ENCODE results near the gene SLC43A2. TPM values are rescaled to one million over a fixed set of nuclear protein-coding genes. Genes with fewer than 3 reads are reported as not detected.

The SLC43A2 gene
- total RNA-seq, 1 experiment from 2014 or later: 11.0 TPM

GRCh38 chr17:1624650-1625049, 4.0 kb downstream of the SLC43A2 start:
- ChIA-PET POLR2A (no interaction called here), CTCF (interaction anchor here (0.6 to 8.7 kb wide), 5 partner anchors 8 to 91 kb away, joined by 3 to 240 read pairs (median 3); no protein-coding TSS in a partner anchor)
- TF ChIP-seq ZNF121 (CRISPR knock-in tag; IDR thresholded peaks at IDR 0.05): 0 out of 2 replicates have a peak, but pooled peaks have one; percentile 35
- no peak for TF ChIP-seq SOX15 (CRISPR knock-in tag; IDR thresholded peaks at IDR 0.05)
- TF ChIP-seq MYBL2 (CRISPR knock-in tag; IDR thresholded peaks at IDR 0.05): no peak
- TF ChIP-seq ZNF423 (CRISPR knock-in tag; IDR thresholded peaks at IDR 0.05): no peak
- no peak for TF ChIP-seq GTF2I (CRISPR knock-in tag; conservative IDR thresholded peaks at IDR 0.05)
- Mint-ChIP-seq H3K27ac (no peak overlapping the region), H3K4me3 (no peak overlapping the region), H3K4me1 (peaks cover 22% of the 10 kb centered on the region), H3K36me3 (no peaks in the 10 kb centered on the region), H3K9me3 (no peaks in the 10 kb centered on the region), H3K27me3 (ENCODE audit: low read depth) (peaks cover 5% of the 10 kb centered on the region; the same call in 1 of the 2 replicates)
- ATAC-seq (no peak), DNase-seq (ENCODE audit: low spot score) (no peak)

GRCh38 chr17:1623057-1623630, 5.5 kb downstream of the SLC43A2 start:
- peaks cover 5% of the 10 kb centered on the region; the same call in 1 of the 2 replicates for H3K27me3 Mint-ChIP-seq (ENCODE audit: low read depth)
- POLR2A ChIA-PET: no interaction called here
- peaks cover 22% of the 10 kb centered on the region for H3K4me1 Mint-ChIP-seq
- no peak for TF ChIP-seq ZNF232 (CRISPR knock-in tag; IDR thresholded peaks at IDR 0.05)
- no peak for TF ChIP-seq MXD4 (CRISPR knock-in tag; IDR thresholded peaks at IDR 0.05; ENCODE audit: borderline replicate concordance)
- TF ChIP-seq AR (CRISPR knock-in tag; IDR thresholded peaks at IDR 0.05): no peak
- TF ChIP-seq ATF1 (CRISPR knock-in tag; IDR thresholded peaks at IDR 0.05): no peak
- no peak for TF ChIP-seq SMAD3 (CRISPR knock-in tag; IDR thresholded peaks at IDR 0.05; ENCODE audit: borderline replicate concordance)
- TF ChIP-seq RORB (CRISPR knock-in tag; IDR thresholded peaks at IDR 0.05): no peak
- TF ChIP-seq TEAD4 (CRISPR knock-in tag; IDR thresholded peaks at IDR 0.05): no peak
- TF ChIP-seq, protein P1, sequence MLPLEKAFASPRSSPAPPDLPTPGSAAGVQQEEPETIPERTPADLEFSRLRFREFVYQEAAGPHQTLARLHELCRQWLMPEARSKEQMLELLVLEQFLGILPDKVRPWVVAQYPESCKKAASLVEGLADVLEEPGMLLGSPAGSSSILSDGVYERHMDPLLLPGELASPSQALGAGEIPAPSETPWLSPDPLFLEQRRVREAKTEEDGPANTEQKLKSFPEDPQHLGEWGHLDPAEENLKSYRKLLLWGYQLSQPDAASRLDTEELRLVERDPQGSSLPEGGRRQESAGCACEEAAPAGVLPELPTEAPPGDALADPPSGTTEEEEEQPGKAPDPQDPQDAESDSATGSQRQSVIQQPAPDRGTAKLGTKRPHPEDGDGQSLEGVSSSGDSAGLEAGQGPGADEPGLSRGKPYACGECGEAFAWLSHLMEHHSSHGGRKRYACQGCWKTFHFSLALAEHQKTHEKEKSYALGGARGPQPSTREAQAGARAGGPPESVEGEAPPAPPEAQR (CRISPR knock-in tag; IDR thresholded peaks at IDR 0.05): no peak
- TF ChIP-seq AFF4 (CRISPR knock-in tag; IDR thresholded peaks at IDR 0.05; ENCODE audit: borderline replicate concordance): no peak
- TF ChIP-seq ZNF281 (CRISPR knock-in tag; IDR thresholded peaks at IDR 0.05): no peak
- no peak for TF ChIP-seq PRRX2 (CRISPR knock-in tag; IDR thresholded peaks at IDR 0.05)
- TF ChIP-seq TP53 (CRISPR knock-in tag; IDR thresholded peaks at IDR 0.05): no peak
- no peak for TF ChIP-seq ZNF121 (CRISPR knock-in tag; IDR thresholded peaks at IDR 0.05)
- TF ChIP-seq, protein P2, sequence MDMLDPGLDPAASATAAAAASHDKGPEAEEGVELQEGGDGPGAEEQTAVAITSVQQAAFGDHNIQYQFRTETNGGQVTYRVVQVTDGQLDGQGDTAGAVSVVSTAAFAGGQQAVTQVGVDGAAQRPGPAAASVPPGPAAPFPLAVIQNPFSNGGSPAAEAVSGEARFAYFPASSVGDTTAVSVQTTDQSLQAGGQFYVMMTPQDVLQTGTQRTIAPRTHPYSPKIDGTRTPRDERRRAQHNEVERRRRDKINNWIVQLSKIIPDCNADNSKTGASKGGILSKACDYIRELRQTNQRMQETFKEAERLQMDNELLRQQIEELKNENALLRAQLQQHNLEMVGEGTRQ (CRISPR knock-in tag; IDR thresholded peaks at IDR 0.05): no peak
- TF ChIP-seq NFYB (CRISPR knock-in tag; conservative IDR thresholded peaks at IDR 0.05; ENCODE audit: low read depth): no peak
- TF ChIP-seq ZNF138 (CRISPR knock-in tag; conservative IDR thresholded peaks at IDR 0.05): no peak
- no peak for TF ChIP-seq ATF6 (CRISPR knock-in tag; IDR thresholded peaks at IDR 0.05)
- TF ChIP-seq NR2C2 (CRISPR knock-in tag; IDR thresholded peaks at IDR 0.05): no peak
- CTCF ChIA-PET: interaction anchor here (1.0 to 2.0 kb wide), 3 partner anchors 26 to 90 kb away, joined by 3 to 9 read pairs (median 6); partner anchors contain the start of gene RILP
- H3K27ac Mint-ChIP-seq: peak overlapping the region; percentile 70; the same call in 1 of the 2 replicates
- ATAC-seq (no peak), DNase-seq (ENCODE audit: low spot score) (no peak)
- H3K9me3 Mint-ChIP-seq: no peaks in the 10 kb centered on the region
- no peak overlapping the region for H3K4me3 Mint-ChIP-seq
- H3K36me3 Mint-ChIP-seq: no peaks in the 10 kb centered on the region
